WERI-Rb-1 (cell line): ENCODE measurements around the gene GSN.
A peak's percentile ranks its signal among the peaks of the same experiment; 100 is the strongest.

ENCODE experiments used
- DNase-seq: peaks from one replicate; pipeline ENCODE4 v3.0.0-alpha.2; 2020
- H3K27ac ChIP-seq: fragments of 250-450 bp; sonication (Bioruptor Pico); 2 replicates; pipeline ENCODE4 v1.5.1; 2020; ENCODE audit warnings: mild to moderate bottlenecking, moderate library complexity
- H3K27me3 ChIP-seq: fragments of 250-450 bp; sonication (Bioruptor Pico); 2 replicates; pipeline ENCODE4 v1.5.1; 2021; ENCODE audit warnings: mild to moderate bottlenecking, low read depth, moderate library complexity; ENCODE audit not compliant: insufficient read depth, severe bottlenecking
- H3K36me3 ChIP-seq: fragments of 250-450 bp; sonication (Bioruptor Pico); 2 replicates; pipeline ENCODE4 v1.5.1; 2020; ENCODE audit warnings: mild to moderate bottlenecking, moderate library complexity
- H3K4me3 ChIP-seq: 2 replicates; pipeline ENCODE4 v1.5.1; 2011; ENCODE audit warnings: low read depth, mild to moderate bottlenecking, control low read depth, low read length
- H3K9me3 ChIP-seq: fragments of 250-450 bp; sonication (Bioruptor Pico); 2 replicates; pipeline ENCODE4 v1.5.1; 2021; ENCODE audit warnings: mild to moderate bottlenecking, moderate library complexity; ENCODE audit not compliant: severe bottlenecking
- TF ChIP-seq, protein P1 (sequence below): IDR thresholded peaks from 2 replicates; pipeline ENCODE4 v1.5.1; 2011; ENCODE audit warnings: low read depth, mild to moderate bottlenecking, control low read depth, inconsistent platforms, low read length

The GSN gene

DNA sequence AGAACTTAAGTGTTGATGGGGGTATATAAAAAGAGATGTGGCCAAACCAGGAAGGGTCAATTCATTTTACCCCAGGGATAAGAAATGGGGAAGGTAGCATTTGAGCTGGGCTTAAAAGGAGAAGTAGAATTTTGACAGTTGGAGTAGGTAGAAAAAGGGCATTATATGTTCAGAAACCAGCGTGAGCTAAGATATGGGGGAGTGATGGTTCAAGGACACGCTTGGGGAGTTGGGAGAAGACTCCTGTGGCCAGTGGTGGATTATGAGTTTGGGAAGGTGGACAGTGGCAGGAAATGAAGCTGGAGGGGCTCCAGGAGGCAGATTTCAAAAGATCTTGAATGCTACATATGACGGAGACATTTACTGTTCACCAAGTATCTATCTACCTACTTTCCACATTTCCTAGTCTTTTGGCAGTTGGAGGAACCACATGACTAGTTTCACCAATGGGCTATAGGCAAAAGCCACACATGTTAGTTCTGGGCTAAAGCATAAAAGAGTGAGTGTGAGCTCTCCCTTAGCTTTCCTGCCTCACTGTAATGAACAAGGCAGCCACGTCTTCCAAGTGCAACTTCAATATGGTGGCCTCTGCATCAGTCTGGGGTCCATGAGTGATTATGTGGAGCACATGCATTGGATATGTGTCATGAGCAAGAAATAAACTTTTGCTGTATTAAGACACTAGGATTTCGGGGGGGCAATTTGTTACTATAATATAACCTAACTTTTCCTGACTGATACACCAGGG is 15.7 kb upstream of the GSN start:
- H3K4me3 ChIP-seq, result no peak overlapping the region
- DNase-seq, result no peak
- no peaks in the 10 kb centered on the region for H3K9me3 ChIP-seq
- no peaks in the 10 kb centered on the region for H3K36me3 ChIP-seq
- H3K27me3 ChIP-seq, result no peaks in the 10 kb centered on the region
- no peak overlapping the region for H3K27ac ChIP-seq
- TF ChIP-seq, protein P1, sequence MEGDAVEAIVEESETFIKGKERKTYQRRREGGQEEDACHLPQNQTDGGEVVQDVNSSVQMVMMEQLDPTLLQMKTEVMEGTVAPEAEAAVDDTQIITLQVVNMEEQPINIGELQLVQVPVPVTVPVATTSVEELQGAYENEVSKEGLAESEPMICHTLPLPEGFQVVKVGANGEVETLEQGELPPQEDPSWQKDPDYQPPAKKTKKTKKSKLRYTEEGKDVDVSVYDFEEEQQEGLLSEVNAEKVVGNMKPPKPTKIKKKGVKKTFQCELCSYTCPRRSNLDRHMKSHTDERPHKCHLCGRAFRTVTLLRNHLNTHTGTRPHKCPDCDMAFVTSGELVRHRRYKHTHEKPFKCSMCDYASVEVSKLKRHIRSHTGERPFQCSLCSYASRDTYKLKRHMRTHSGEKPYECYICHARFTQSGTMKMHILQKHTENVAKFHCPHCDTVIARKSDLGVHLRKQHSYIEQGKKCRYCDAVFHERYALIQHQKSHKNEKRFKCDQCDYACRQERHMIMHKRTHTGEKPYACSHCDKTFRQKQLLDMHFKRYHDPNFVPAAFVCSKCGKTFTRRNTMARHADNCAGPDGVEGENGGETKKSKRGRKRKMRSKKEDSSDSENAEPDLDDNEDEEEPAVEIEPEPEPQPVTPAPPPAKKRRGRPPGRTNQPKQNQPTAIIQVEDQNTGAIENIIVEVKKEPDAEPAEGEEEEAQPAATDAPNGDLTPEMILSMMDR, result no peak

DNA sequence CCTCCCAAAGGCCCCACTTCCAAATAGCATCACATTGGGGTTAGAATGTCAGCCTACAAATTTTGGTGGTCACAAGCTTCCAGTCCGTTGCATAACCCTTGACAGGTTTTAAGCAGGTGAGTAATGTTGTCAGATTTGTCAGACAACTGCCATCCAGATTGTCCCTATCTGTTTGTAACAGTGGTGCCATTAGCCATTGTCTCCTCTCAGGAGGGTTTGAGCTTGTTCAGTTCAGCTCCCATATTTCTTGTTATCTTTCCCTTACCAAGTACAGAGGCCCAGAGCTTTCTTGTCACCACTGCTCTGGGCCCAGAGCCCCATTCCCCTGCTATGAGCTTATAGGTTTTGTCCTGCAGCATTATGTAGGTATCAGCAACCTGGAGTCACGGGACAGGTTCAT is 14.8 kb upstream of the GSN start:
- no peaks in the 10 kb centered on the region for H3K36me3 ChIP-seq
- no peaks in the 10 kb centered on the region for H3K27me3 ChIP-seq
- no peak overlapping the region for H3K27ac ChIP-seq
- no peak overlapping the region for H3K4me3 ChIP-seq
- TF ChIP-seq, protein P1, result no peak
- no peak for DNase-seq
- no peaks in the 10 kb centered on the region for H3K9me3 ChIP-seq

DNA sequence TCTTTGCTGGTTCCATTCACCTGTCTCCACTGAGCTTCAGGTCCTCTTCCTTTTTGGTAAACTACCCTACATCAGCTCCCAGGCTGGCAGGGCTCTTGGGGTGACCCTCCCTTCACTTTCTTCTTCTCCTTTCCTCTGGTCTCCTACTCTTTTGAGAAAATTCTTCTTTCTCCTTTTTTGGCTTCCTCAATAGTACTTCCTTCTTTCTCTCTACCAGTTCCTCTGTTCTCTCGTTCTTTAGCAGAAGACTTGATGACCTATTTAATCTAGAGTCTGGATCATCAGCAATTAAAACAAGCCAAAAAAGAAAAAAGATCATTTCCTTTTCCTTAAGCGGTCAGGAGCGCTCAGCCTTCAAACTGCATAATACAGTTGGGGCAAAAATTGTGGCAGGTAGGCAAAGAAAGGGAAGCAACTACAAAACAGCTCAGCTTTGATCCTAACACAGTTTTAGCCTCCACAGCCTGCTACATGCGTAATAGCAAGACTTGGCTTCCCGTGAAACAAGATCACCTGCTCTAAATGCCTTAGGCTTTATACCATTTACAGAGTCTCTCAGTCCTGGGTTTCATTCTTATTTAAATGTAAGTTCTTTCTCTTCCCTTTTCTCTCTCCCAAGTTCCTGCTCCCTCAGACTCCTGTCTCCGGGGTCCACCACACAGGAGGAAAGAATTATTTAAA is 14.0 kb upstream of the GSN start:
- H3K36me3 ChIP-seq, result no peaks in the 10 kb centered on the region
- no peak for DNase-seq
- TF ChIP-seq, protein P1, result no peak
- H3K9me3 ChIP-seq, result no peaks in the 10 kb centered on the region
- no peak overlapping the region for H3K4me3 ChIP-seq
- no peaks in the 10 kb centered on the region for H3K27me3 ChIP-seq
- H3K27ac ChIP-seq, result no peak overlapping the region

DNA sequence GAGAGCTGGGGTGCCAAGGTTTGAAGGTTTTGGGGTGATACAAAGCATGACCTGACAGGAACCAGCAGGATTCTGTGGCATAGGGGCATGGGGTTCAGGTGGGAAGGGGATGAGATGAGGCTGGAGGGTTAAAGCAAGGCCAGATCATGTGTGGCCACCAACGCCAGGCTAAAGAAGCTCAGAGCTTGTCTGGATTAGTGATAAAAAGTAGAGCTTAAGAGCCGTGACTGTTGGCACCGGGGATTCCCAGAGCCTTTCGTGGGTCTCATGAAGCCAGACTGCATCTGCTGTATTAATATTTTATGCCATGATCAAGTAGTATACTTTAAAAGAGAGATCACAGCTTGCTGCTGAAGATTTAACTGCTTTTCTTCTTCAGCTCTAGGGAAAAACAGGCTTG is 8.5 kb upstream of the GSN start:
- peak; percentile 85 for DNase-seq
- peak overlapping the region; percentile 51 for H3K27ac ChIP-seq
- no peaks in the 10 kb centered on the region for H3K9me3 ChIP-seq
- TF ChIP-seq, protein P1, result no peak
- H3K36me3 ChIP-seq, result no peaks in the 10 kb centered on the region
- no peak overlapping the region; the same call in 1 of the 2 replicates for H3K4me3 ChIP-seq
- H3K27me3 ChIP-seq, result no peaks in the 10 kb centered on the region

DNA sequence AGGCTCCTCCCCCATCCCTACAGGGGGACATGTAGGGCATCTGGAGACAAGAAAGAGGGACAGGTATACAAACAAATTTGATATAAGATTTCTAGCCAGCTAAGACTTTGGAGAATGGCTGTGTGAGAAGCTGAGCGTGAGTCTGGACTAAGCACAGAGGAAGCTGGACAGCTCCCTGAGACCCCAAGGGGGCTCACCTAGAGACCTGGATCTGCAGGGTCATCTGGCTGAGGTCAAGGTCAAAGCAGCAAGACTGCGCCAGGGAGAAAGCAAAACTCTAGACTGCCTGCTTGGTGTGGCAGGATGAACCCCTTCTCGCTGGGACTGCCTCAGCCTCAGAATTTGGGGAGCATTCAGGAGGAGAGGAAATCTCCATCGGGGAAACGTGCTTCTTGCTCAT is 8.0 kb upstream of the GSN start:
- no peaks in the 10 kb centered on the region for H3K36me3 ChIP-seq
- H3K9me3 ChIP-seq, result no peaks in the 10 kb centered on the region
- TF ChIP-seq, protein P1, result no peak
- H3K27me3 ChIP-seq, result no peaks in the 10 kb centered on the region
- peak overlapping the region; percentile 51 for H3K27ac ChIP-seq
- H3K4me3 ChIP-seq, result no peak overlapping the region; the same call in 1 of the 2 replicates
- DNase-seq, result no peak
